SKM-1 (cell line): ENCODE data around the gene KANSL1.
A peak's percentile ranks its signal among the peaks of the same experiment; 100 is the strongest.
"Not testable (repeated sequence)": the region's sequence is repeated elsewhere in the genome, so short reads cannot be mapped to it uniquely, and the experiment has no call there.

Source experiments
- DNase-seq: peaks from one replicate; lab custom pipeline; 2025; ENCODE audit not compliant: unreplicated experiment; lab: John Stamatoyannopoulos, UW

Gene KANSL1

GRCh38 chr17:46193151-46193625 is at the start of gene KANSL1:
KANSL1 (minus strand) TSS chr17:46193429; CDS start chr17:46172143, 21,286 bp downstream.
- peak; percentile 61 for DNase-seq

DNA sequence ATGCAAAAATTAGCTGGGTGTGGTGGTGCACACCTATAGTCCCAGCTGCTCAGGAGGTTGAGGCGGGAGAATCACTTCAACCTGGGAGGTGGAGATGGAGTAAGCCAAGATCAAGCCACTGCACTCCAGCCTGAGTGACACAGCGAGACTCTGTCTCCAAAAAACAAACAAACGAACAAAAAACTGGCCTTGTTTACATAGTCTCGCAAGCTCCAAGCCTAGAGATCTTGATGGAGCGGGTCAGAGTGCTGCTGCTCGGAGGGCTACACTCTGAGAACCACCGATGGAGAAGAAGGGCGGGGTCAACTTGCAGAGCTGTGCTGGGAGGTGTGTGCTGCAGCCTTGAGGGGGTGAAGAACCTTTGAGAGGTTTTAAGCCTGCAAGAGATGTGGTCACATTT is 38.1 kb upstream of the KANSL1 start:
- DNase-seq: not testable (repeated sequence)

GRCh38 chr17:46225274-46225794 is 32.1 kb upstream of the KANSL1 start:
- peak; percentile 67 for DNase-seq

GRCh38 chr17:46224864-46225263 is 31.6 kb upstream of the KANSL1 start:
- not testable (repeated sequence) for DNase-seq

DNA sequence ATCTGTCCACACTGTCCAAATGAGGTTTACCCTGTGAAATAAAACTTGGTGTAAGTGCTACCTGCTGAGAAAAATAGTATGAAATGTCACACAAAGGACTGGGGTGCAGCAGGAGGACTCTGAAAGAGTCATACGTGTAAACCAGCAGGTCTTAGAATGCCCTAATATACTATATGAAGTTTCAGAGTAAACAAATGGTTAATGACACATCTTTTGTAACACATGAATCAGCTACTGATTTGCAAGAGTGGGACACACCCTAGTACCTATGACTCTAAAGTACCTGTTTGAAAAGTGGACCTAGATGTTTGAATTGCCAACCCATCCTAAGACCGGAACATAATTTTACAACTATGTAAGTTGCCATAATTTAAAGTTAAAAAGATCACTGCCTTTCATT is 29.8 kb upstream of the KANSL1 start:
- not testable (repeated sequence) for DNase-seq

GRCh38 chr17:46216682-46217081 is 23.5 kb upstream of the KANSL1 start:
- no peak for DNase-seq

DNA sequence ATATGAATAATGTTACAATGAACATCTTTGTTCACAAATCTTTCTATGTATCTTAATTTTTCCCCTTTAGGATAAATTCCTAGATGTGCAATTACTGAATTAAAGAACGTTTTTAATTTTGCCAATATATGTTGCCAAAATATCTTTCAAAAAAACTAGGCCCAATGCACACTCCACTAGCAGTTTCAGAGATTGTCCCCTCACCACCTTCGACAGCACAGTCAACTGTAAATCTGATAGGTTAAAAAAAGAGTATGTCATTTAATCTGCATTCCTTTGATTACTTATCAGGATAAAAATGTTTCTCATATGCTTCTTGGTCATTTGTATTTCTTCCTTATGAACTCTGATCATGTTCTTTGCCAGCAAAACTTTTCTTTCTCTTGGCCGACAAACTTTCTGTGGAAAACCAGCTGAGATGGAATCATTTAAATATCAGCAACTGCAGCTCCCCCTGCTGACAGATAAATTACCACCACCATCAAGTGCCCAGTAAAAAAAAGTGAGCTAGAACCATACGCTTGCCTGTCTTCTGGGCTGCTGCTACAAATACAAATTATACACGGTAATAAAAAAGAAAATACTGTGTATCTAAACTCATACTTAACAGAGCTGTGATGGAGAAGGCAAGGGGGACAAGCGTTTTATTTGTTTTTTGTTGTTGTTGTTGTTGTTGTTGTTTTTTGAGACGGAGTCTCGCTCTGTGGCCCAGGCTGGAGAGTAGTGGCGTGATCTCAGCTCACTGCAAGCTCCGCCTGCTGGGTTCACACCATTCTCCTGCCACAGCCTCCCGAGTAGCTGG is 19.6 kb upstream of the KANSL1 start:
- peak; percentile 25 for DNase-seq

GRCh38 chr17:46208997-46209396 is 15.8 kb upstream of the KANSL1 start:
- DNase-seq: no peak

GRCh38 chr17:46205975-46206374 is 12.7 kb upstream of the KANSL1 start:
- no peak for DNase-seq

DNA sequence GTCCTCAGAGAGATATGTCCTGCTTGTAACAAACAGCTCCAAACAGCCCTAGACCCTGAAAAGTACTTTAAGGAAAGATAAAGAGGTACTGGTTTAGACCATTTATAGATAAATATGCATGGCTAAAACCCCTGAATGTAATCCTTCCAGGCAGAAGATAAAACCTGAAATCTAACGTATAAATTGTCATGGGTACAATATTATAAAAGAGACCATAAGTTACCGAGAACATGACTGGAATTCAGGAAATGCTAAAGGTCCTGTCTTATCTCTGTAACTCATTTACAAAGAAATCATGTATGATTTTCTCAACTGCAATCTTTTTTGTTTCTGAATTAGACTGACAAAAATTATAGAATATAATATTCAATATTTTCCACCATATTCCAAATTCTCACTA is 9.2 kb upstream of the KANSL1 start:
- no peak for DNase-seq

DNA sequence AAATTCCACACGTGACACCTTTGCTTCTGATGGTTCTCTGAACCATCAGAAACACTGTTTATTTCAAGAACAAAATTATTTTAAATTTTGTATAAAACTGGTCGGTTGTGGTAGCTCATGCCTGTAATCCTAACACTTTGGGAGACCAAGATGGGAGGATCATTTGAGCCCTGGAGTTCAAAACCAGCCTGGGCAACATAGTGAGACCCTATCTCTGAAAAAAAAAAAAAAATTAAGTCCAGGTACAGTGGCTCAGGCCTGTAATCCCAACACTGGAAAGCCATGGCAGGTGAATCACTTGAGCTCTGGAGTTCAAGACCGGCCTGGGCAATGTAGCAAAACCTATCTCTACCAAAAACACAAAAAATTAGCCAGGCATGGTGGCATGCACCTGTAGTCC is 8.3 kb upstream of the KANSL1 start:
- DNase-seq: no peak

- no peak for DNase-seq
These were observed 7.0 kb upstream of the KANSL1 start for GRCh38 chr17:46200197-46200596.

GRCh38 chr17:46199379-46199778 is 6.2 kb upstream of the KANSL1 start:
- DNase-seq: no peak

- DNase-seq: no peak
These were observed 5.0 kb upstream of the KANSL1 start for GRCh38 chr17:46198233-46198632.

DNA sequence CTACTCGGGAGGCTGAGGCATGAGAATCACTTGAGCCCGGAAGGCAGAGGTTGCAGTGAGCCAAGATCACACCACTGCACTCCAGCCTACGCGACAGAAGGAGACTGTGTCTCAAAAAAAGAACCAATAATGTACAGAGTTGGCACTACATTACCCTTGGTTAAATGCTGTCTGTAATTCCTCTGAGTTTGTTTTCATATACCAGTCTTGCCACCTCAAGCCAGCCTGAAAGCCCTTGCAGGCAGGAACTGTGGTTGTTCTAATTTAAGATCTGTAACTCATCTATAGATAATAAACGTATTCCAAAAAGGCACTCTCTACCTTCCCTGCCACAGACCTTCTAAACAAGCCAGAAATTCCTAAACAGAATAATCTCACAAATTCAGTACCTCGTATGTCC is 4.3 kb upstream of the KANSL1 start:
- no peak for DNase-seq

DNA sequence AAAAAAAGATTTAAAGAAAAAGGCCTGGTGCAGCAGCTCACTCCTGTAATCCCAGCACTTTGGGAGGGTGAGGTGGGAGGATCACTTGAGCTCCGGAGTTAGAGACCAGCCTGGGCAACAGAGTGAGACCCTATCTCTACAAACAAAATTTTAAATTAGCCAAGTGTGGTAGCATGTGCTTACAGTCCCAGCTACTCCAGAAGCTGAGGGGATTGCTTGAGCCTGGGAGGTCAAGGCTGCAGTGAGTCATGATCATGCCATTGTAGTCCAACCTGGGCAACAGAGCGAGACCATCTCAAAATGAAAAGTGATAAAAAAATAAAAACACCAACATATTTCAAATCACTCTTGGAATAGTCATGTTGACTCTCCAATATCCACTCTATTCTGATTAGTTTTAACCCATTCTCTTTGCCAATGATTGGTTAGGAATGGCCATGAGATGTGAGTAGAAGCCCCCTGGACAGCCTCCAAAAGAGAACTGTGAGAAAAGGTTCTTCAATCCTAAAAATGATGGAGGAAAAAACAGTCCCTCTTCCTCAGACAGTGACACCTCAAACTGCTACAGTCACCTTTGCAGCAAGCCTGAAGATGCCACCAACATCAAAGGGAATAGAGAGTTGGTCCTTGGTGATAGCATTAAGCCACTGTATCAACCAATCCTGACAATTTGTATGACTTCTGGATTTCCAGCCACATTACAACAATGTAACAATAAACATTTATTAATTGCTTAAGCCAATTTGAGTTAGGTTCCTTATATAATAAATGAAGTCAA is 2.9 kb upstream of the KANSL1 start:
- DNase-seq: no peak

- no peak for DNase-seq
These were observed 2.1 kb upstream of the KANSL1 start for GRCh38 chr17:46195217-46195855.

- peak; percentile 32 for DNase-seq
These were observed 1.4 kb upstream of the KANSL1 start for GRCh38 chr17:46194393-46195216.

GRCh38 chr17:46193626-46194392 is 580 bp upstream of the KANSL1 start:
- peak; percentile 83 for DNase-seq
